GM20000 (cell line): ENCODE data around the gene DMD.

Experiments
- DNase-seq: peaks from one replicate; pipeline ENCODE4 v3.0.0; 2012; ENCODE audit warnings: low spot score
- TF ChIP-seq, protein P1 (sequence below): IDR thresholded peaks from 2 replicates; pipeline ENCODE4 v1.5.1; 2012; ENCODE audit warnings: mild to moderate bottlenecking, control low read depth; ENCODE audit errors: extremely low read depth, missing control alignments

Gene DMD

DNA sequence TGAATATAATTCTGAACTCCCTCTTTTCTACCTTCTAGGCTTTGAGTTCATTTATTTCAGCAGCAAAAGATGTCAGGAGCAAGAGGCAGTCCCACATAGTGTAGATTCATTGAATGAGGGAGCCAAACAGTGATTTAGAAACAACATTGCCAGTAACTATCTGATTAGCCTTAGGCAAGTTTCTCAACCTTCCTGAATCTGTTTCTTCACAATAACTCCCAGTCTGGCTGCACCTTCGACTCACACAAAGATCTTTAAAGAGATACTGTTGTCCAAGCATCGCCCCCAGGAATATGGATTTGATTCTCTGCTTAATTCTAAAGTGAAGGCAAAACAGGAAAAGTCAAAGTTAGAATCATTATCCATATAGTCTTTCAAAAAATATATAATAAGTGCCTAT, 1026.2 kb downstream of the DMD start:
- TF ChIP-seq, protein P1, sequence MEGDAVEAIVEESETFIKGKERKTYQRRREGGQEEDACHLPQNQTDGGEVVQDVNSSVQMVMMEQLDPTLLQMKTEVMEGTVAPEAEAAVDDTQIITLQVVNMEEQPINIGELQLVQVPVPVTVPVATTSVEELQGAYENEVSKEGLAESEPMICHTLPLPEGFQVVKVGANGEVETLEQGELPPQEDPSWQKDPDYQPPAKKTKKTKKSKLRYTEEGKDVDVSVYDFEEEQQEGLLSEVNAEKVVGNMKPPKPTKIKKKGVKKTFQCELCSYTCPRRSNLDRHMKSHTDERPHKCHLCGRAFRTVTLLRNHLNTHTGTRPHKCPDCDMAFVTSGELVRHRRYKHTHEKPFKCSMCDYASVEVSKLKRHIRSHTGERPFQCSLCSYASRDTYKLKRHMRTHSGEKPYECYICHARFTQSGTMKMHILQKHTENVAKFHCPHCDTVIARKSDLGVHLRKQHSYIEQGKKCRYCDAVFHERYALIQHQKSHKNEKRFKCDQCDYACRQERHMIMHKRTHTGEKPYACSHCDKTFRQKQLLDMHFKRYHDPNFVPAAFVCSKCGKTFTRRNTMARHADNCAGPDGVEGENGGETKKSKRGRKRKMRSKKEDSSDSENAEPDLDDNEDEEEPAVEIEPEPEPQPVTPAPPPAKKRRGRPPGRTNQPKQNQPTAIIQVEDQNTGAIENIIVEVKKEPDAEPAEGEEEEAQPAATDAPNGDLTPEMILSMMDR, result no peak
- DNase-seq, result no peak

DNA sequence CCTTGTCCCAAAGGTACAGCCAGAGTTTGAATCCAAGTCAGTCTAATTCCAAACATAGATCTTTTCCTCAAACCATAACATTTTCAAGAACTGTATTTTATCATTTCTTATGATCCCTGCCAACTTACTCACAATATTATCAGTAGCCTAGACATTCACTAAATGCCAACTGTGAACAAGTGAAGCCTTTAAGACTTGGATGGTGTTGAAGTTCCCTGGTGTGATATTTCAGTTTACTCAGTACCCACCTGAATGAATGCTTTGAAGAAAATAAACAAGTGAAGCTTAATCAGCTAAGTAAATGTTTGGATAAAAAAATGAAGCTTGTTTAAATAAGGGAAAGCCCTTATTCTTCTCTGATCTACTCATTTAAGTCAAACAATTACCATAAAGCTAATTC, 1028.3 kb downstream of the DMD start:
- TF ChIP-seq, protein P1, result no peak
- DNase-seq, result no peak

GRCh38 chrX:32176510-32176909, 1034.8 kb downstream of the DMD start:
- TF ChIP-seq, protein P1, result no peak
- DNase-seq, result no peak

DNA sequence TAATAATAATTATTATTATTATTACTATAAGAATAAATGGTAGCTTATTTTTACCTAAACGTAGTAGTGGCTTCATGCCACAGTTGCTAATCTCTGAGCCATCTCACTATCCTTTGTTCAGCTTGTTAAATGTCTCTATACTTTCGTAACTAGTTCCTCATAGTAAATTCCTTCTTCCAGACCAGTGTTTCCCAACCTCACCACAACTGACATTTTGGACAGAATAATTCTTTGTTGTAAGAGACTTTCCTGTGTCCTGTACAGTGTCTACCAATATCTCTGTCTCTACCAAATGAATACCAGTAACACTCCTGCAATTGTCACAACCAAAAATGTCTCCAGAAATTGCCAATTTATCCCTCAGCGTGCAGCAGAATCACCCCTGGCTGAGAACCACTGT, 1040.9 kb downstream of the DMD start:
- no peak for DNase-seq
- TF ChIP-seq, protein P1, result no peak

DNA sequence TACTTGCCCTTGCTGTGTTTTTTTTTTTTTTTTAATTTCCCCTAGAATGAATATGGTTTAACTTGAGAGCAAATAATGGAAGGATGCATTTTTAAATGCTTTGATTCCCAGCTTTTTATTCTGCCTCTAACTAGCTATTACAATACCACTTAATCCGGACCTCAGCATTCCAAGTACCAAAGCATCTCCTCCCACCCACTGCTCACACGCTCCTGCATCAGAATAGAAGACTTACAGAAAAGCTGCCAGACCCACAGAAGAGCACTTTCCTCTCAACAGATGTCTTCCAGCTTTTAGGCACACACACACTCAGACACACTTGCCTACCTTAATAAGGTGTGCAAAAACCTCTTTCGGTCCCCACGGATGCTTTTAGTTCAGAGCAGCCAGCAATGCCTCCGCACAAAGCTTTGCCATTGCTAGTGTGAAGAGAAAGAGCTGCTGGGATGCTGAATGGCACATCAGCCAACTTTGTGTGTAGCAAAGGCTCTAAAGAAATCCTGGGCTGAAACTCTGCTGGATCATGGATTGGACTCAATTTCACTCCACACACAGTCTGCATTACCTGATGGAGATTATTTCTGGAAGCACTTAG, 1056.2 kb downstream of the DMD start:
- TF ChIP-seq, protein P1, result no peak
- no peak for DNase-seq

DNA sequence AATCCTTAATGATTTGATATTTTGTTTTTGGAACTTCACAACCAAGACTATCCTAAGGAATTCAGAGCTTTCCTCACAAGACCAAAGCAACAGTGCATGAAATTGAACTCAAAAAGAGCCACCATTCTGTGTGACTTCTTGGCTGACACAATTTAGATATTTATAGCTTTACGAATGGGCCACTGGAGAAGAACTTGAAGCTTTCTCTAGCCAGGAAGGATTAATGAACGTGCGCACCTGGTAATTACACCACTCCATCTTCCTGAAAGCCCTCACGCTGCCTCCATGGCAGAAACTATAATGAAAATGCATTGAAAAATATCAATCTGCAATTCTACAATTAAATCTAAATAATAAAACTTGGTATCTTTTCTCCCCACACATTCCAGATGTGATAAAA, 1057.8 kb downstream of the DMD start:
- no peak for DNase-seq
- TF ChIP-seq, protein P1, result no peak

DNA sequence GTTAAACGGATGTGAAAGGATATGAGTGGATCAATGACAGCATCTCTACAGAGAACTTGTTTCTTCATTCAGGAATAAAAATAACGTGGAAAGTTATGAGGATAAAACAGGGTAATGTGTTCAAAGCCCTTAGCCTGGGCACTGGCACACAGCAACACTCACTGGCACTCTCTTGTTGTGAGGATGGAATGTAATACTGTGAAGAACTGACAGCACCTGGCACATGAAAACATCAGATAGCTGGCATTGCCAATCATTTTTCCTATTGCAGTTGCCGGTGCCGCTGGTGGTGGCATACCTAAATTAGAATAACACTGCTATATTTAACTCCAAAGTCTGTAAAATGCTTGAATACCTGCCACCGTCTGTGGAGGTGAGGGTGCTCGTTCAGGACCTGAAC, 1061.2 kb downstream of the DMD start:
- DNase-seq, result no peak
- TF ChIP-seq, protein P1, result no peak

GRCh38 chrX:32141841-32142240, 1069.5 kb downstream of the DMD start:
- TF ChIP-seq, protein P1, result no peak
- DNase-seq, result no peak
